ENCODE data around the gene COL15A1.

Gene COL15A1

DNA sequence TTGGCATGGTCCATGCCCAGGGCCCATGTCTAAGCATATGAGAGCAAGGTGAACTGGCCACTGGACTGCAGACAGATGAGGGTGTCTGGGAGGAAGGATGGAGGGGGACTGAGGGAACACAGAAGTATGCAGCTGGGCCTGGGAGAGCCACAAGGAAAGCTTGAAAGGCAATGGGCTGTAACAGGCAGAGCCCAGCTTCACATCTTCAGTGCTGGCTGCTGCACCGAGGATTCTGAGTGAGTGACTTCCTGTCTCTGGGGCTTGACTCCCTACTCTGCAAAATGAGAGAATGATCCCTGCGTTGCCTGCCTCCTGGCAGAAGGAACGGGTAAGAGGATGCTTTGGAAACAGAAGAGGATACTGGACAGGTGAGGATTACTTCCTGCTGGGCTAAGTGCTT is 29.0 kb downstream of the COL15A1 start:
- DNase-seq (ENCODE audit: low spot score), result no peak

DNA sequence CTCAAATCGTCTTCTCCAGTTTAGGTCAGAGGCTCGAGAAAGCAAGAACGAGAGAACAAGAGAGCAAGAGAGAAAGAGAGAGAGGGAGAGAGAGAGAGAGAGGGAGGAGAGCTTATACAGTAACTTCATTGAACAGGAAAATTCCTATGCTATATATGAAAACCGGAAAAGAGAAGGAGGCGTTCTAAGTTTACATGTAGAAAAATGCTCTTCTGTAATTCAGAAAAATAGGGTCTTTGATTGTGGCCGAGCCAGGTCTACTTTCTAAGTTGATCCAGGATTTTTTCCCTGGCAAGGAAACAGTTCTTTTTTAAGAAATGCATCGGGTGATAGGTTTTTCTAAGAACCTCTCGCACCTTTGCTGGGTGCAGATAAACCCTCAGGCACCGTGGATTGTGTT is 29.5 kb downstream of the COL15A1 start:
- DNase-seq (ENCODE audit: low spot score), result no peak

DNA sequence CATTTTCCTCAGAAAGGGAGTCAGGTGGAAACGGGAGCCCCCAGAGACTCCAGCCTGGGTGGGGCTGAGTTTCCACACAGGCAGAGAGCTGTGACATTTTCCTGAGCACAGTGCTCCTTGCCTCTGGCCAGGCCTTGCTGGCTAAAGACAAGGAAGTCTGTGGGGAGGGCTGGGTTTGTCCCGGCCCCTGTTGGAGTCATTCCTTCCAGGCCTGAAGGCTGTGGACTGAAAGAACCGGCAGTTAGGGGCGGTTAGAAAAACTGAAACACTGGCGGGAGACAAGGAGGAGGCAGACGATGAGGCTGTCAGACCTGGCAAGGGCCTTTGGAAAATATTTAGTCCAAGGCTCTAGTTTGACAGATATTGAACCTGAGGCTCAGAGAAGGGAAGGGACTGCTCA is 29.9 kb downstream of the COL15A1 start:
- DNase-seq (ENCODE audit: low spot score), result no peak

DNA sequence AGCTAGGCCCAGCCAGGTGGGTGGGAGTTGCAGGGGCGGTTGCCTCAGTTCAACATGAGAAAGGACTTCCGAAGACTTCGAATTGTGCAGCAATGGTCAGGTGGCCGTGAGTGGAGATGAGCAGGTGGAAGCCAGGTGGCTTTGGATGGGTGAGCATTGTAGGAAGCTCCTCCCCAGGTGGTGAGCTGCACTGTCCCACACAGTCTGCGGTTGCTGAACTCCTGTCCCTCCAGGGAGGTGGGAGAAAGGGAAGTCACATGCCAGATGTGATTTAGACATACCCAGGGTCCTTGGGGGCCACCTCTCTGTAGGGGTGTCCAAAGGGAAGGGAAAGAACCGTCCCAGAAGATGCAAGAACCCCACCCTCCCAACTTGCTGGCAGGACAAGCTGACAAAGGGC is 30.4 kb downstream of the COL15A1 start:
- no peak for DNase-seq (ENCODE audit: low spot score)

GRCh38 chr9:98974554-98974953 is 30.8 kb downstream of the COL15A1 start:
- DNase-seq (ENCODE audit: low spot score), result no peak

DNA sequence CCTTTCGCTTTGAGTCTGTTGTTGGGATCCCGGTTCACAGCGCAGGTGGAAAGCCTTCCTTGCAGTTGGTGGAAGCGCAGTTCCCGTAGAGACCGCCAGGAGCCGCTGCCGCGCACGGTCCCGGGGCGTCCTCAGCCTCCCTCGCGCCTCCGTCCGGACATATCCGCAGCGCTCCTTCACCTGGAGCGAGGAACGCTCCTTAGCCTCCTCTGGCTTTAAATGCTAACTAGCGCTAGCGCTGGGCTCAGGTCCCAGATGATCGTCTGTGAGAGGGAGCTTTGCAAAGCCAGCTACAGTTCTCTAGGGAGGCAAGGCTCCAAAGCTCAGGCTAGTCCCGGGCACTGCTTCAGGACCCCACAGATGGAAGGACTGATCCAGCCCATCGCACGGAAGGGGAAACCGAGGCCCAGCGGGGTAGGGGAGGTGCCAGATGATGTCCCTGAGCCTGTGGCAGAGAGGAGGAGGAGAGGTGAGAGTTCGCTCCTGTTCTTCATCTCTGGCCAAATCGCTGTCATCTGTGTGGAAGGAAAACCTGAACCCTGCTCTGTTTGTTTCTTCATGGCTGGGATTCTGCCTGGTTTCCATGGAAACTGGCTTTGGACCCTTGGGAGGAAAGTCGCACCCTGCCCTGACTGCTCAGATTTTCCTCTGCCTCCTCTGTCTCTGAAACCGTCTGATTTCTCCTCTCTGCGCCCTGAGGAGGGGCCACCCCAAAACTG is 31.4 kb downstream of the COL15A1 start:
- DNase-seq (ENCODE audit: low spot score), result peak; percentile 78

GRCh38 chr9:98975838-98976237 is 32.1 kb downstream of the COL15A1 start:
- no peak for DNase-seq (ENCODE audit: low spot score)

- DNase-seq (ENCODE audit: low spot score), result no peak
Measured at GRCh38 chr9:98977246-98977714, 33.6 kb downstream of the COL15A1 start.

GRCh38 chr9:98977813-98978212 is 34.1 kb downstream of the COL15A1 start:
- no peak for DNase-seq (ENCODE audit: low spot score)

- DNase-seq (ENCODE audit: low spot score), result peak; percentile 58
Measured at GRCh38 chr9:98978231-98978681, 34.5 kb downstream of the COL15A1 start.

DNA sequence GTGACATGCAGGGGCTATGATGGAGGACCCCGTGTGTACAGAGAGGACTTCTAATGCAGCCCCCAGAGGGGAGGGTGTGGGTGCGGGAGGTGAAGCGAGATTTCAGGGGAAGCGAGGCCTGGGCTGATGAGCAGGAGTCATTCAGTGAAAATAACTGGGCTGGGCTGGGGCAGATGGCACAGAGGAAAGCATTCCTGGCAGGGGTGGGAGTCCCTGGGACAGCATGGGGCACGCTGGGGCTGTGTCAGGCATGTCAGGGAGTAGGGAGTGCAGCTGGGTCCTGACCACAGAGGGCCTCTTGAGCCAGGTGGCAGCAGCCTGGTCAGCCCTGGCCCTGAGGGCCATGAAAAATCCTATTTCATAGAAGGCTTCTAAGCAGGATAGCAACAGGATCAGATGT is 36.6 kb downstream of the COL15A1 start:
- no peak for DNase-seq (ENCODE audit: low spot score)

DNA sequence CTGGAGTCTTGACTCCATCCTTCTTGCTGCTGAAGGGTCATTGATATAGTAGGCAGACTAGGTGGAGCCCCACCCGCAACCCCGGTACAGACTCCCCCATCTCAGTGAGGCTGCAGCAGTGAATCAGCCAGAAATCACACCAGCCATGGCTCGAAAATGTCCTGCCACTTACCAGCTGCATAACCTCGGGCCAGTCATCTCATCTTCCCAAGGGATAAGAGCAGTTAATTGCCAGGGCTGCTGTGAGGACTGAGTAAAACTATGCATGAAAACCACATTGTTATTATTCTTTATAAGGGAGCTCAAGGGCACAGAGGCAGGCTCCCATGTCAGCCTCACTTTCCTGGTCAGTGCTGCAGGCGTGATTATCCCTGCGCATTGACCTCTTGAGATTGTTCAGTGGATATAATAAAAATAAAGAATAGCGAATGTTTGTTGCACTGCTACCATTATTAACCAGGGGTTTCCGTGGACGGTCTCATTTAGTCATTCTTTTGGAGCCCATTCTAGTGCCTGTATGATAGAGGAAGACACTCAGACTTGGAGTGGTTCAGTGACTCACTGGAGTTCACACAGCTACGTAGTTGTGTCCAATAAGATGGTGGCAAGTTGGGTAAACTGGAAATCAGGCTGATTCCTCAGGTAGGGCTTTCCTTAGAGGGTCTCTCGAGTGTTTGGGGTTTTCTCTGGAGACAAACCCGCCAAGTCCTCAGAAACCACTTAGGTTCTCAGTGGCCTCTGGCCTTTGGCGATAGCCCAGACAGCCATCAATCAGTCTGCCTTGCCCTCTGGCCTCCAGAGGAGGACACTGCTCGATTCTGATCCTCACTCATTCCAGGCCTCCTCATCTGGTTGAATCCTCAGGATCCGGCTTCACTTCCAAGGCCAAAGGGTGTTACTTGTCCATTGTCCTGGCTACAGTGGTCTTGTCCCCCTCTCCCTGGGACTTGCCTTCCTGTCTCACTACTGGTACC is 39.9 kb downstream of the COL15A1 start:
- DNase-seq (ENCODE audit: low spot score), result no peak

DNA sequence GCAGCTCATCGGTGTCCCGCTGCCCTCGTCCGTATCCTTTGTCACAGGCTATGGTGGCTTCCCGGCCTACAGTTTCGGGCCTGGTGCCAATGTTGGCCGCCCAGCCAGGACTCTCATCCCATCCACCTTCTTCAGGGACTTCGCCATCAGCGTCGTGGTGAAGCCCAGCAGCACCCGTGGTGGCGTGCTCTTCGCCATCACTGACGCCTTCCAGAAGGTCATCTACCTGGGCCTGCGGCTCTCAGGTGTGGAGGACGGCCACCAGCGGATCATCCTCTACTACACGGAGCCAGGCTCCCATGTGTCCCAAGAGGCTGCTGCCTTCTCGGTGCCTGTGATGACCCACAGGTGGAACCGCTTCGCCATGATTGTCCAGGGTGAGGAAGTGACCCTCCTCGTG is 41.9 kb downstream of the COL15A1 start:
- no peak for DNase-seq (ENCODE audit: low spot score)

DNA sequence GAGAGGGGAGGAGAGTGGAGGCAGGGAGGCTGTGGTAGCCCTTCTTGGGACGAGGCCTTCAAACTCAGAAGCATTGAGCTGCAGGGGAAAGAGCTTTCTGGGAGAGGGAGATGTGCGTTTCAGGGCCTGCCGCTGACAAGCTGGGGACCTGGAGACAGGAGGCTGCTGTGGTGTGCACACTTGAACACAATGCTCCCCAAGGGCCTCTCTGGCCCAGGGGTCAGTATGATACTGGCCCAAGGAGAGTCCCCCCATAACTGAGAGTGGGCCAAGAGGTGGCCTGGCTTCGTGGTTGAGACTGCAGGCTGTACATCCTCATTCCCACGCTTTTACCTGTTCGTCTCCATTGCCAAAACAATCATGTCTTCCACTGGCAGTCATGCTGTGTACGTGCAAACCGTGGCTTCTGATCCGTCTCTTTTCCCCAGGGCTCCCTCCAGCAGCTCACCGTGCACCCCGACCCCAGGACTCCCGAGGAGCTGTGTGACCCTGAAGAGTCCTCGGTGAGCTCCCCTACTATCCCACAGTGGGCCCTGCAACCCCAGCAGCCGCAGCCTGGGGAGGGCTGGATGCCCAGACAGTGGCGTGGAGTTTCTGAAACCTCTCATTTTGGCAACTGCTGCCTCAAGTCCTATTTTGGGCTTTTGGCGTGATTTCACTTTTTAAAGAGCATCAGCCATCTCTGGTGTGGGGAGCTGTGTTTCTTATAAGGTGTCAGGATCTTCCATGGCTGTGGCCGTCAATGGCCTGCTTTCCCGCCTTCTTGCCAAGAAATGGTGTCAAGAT is 43.4 kb downstream of the COL15A1 start:
- DNase-seq (ENCODE audit: low spot score), result no peak

DNA sequence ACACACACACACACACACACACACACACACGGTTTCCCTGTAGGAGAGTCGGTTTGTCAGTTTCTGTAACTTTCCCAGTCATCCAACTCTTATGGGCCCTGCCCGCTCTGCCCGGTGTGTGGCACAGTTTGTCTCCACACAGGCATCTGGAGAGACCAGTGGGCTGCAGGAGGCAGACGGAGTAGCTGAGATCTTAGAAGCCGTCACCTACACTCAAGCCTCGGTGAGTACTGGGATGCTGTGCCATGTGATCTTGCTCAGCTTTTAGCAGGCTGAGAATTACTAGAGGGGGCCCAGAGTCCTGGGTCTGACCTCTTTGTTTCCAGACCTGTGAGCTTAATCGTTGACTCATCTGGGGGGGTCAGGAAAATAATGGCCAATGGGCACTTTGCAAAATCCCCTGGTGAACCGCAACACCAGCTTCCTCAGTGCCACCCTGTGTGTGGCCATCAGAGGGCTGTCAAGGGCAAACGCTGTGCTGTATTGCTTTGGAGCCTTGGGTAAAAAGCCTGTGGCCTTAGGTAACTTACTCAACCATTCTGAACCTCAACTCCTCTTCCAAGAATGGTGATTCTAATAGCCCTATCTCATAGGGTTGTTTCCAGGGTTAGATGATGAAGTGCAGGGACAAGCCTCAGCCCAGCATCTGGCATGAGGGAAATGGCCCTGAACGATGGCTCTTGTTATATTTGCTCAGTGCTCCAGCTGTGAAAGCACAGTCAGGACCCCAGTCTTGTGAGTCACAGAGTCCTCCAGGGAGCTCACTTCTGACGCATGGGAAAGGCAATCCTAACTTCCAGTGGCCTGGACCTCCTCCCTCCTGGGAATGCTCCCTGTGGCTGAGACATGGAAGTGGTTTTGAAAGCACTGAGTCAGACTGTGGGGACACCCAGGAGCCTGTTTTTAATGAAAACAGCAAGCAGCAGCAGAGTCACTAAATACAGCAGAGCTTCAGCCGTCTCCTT is 45.6 kb downstream of the COL15A1 start:
- DNase-seq (ENCODE audit: low spot score), result no peak

DNA sequence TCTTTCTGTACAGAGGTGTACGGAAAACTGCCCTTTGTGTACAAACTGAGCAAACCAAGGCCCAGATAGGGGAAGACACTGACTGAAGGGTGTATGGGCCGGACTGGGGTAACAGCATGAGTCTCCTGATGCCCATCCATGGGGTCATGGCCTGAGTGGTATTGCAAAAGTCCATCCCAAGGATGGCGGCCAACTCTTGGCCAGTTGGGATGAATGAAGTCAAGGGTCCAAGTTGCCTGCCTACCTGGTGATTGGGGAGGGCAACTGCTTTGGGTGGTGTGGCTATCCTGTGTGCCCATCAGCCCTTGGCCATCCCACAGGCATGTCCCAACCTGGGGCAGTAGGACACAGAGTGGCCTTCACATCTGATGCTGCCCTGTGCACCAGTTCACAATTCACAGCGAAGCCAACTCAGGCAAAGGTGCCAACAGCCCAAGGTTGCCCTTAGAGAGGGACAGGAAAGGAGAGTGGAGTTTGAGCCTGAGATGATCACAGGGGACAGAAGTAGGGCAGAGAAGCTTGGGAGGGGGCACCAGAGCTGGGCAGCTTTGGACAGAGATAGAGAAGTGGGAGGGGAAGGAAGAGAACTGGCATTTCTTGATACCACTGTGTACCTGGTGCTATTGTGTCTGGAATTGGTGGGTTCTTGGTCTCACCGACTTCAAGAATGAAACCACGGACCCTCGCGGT is 46.6 kb downstream of the COL15A1 start:
- DNase-seq (ENCODE audit: low spot score), result no peak

- no peak for DNase-seq (ENCODE audit: low spot score)
Measured at GRCh38 chr9:98992107-98992884, 48.6 kb downstream of the COL15A1 start.

- no peak for DNase-seq (ENCODE audit: low spot score)
Measured at GRCh38 chr9:98992885-98993569, 49.3 kb downstream of the COL15A1 start.

- no peak for DNase-seq (ENCODE audit: low spot score)
Measured at GRCh38 chr9:98993570-98993945, 49.9 kb downstream of the COL15A1 start.
